ENCODE data around the gene LRRC8D.
"Not testable (repeated sequence)": the region's sequence is repeated elsewhere in the genome, so short reads cannot be mapped to it uniquely, and the experiment has no call there.

Gene LRRC8D

DNA sequence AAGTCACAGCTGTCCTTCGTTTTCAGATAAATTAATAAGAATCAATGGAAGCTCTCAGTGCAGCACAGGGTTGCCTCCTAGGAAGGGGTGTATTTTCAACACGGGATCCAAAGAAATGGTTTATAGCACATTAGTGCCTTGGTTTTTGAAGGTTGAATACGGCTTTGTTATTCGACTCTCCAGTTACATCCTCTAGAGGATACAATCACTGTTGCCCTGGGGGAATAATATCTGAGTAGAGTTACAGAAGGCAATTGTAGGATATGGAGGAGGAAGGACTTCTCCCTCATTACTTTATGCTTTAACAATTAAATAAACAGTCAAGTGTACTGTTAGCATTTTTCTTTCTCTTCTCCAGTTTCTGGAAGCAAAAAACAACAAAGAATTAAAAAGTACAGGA lies 159.8 kb downstream of the LRRC8D start:
- H3K27ac ChIP-seq (ENCODE audit: low read depth, low read length) = no peak overlapping the region
- TF ChIP-seq EZH2phosphoT487 (conservative IDR thresholded peaks at IDR 0.05; ENCODE audit: low read length) = no peak
- TF ChIP-seq, protein P1, sequence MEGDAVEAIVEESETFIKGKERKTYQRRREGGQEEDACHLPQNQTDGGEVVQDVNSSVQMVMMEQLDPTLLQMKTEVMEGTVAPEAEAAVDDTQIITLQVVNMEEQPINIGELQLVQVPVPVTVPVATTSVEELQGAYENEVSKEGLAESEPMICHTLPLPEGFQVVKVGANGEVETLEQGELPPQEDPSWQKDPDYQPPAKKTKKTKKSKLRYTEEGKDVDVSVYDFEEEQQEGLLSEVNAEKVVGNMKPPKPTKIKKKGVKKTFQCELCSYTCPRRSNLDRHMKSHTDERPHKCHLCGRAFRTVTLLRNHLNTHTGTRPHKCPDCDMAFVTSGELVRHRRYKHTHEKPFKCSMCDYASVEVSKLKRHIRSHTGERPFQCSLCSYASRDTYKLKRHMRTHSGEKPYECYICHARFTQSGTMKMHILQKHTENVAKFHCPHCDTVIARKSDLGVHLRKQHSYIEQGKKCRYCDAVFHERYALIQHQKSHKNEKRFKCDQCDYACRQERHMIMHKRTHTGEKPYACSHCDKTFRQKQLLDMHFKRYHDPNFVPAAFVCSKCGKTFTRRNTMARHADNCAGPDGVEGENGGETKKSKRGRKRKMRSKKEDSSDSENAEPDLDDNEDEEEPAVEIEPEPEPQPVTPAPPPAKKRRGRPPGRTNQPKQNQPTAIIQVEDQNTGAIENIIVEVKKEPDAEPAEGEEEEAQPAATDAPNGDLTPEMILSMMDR (IDR thresholded peaks at IDR 0.05; ENCODE audit: insufficient read depth, low read length, poor library complexity, severe bottlenecking) = no peak
- no peaks in the 10 kb centered on the region for H3K27me3 ChIP-seq (ENCODE audit: low read length)
- no peak overlapping the region for H3K4me3 ChIP-seq (ENCODE audit: insufficient read depth, low read length, poor library complexity, severe bottlenecking)
- H3K36me3 ChIP-seq (ENCODE audit: low read length) = no peaks in the 10 kb centered on the region
- H3K79me2 ChIP-seq (ENCODE audit: insufficient read depth, low read length) = no peaks in the 10 kb centered on the region
- H3K9ac ChIP-seq (ENCODE audit: low read length) = no peak overlapping the region
- H4K20me1 ChIP-seq (ENCODE audit: low read depth, low read length) = no peaks in the 10 kb centered on the region
- H3K9me2 ChIP-seq (replicated peaks; ENCODE audit: insufficient read depth, low read length) = no peaks in the 10 kb centered on the region
- H3K9me3 ChIP-seq (ENCODE audit: insufficient read depth, low read length) = no peaks in the 10 kb centered on the region
- no peaks in the 10 kb centered on the region for H3F3A ChIP-seq (ENCODE audit: insufficient read depth)
- H3K4me2 ChIP-seq (ENCODE audit: low read depth, low read length, poor library complexity, severe bottlenecking) = no peak overlapping the region
- no peak overlapping the region for H2AFZ ChIP-seq (ENCODE audit: low read depth, low read length, severe bottlenecking)

DNA sequence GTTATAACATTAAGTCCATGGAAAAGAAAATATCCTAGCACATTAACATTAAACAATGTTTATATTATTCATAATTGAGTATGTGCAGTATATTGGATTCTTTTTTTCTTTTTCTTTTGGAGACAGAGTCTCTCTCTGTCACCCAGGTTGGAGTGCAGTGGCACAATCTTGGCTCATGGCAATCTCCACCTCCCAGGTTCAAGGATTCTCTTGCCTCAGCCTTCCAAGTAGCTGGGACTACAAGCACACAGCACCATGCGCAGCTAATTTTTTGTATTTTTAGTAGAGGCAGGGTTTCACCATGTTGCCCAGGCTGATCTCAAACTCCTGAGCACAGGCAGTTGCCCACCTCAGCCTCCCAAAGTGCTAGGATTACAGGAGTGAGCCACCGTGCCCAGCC lies 162.0 kb downstream of the LRRC8D start:
- H3K36me3 ChIP-seq (ENCODE audit: low read length); H3K4me2 ChIP-seq (ENCODE audit: low read depth, low read length, poor library complexity, severe bottlenecking); H3K9me2 ChIP-seq (replicated peaks; ENCODE audit: insufficient read depth, low read length); H3K27me3 ChIP-seq (ENCODE audit: low read length); H3K9me3 ChIP-seq (ENCODE audit: insufficient read depth, low read length); H3F3A ChIP-seq (ENCODE audit: insufficient read depth); H2AFZ ChIP-seq (ENCODE audit: low read depth, low read length, severe bottlenecking); H3K9ac ChIP-seq (ENCODE audit: low read length); H4K20me1 ChIP-seq (ENCODE audit: low read depth, low read length); H3K4me3 ChIP-seq (ENCODE audit: insufficient read depth, low read length, poor library complexity, severe bottlenecking); H3K27ac ChIP-seq (ENCODE audit: low read depth, low read length); H3K79me2 ChIP-seq (ENCODE audit: insufficient read depth, low read length): not testable (repeated sequence)

DNA sequence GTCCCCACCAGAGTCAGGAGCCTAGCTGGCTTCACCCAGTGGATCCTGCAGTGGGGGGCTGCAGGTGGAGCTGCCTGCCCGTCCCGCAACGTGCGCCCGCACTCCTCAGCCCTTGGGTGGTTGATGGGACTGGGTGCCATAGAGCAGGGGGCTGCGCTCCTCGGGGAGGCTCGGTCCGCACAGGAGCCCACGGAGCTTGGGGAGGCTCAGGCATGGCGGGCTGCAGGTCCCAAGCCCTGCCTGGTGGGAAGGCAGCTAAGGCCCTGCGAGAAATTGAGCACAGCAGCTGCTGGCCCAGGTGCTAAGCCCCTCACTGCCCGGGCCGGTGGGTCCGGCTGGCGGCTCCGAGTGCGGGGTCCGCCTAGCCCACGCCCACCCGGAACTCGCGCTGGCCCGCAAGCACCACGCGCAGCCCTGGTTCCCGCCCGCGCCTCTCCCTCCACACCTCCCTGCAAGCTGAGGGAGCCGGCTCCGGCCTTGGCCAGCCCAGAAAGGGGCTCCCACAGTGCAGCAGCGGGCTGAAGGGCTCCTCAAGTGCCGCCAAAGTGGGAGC lies 163.8 kb downstream of the LRRC8D start:
- H3K9ac ChIP-seq (ENCODE audit: low read length); H3K9me3 ChIP-seq (ENCODE audit: insufficient read depth, low read length); H4K20me1 ChIP-seq (ENCODE audit: low read depth, low read length); H3K4me2 ChIP-seq (ENCODE audit: low read depth, low read length, poor library complexity, severe bottlenecking); H3K36me3 ChIP-seq (ENCODE audit: low read length); H3F3A ChIP-seq (ENCODE audit: insufficient read depth); H3K79me2 ChIP-seq (ENCODE audit: insufficient read depth, low read length); H2AFZ ChIP-seq (ENCODE audit: low read depth, low read length, severe bottlenecking); H3K4me3 ChIP-seq (ENCODE audit: insufficient read depth, low read length, poor library complexity, severe bottlenecking); H3K27me3 ChIP-seq (ENCODE audit: low read length); H3K9me2 ChIP-seq (replicated peaks; ENCODE audit: insufficient read depth, low read length); H3K27ac ChIP-seq (ENCODE audit: low read depth, low read length): not testable (repeated sequence)

DNA sequence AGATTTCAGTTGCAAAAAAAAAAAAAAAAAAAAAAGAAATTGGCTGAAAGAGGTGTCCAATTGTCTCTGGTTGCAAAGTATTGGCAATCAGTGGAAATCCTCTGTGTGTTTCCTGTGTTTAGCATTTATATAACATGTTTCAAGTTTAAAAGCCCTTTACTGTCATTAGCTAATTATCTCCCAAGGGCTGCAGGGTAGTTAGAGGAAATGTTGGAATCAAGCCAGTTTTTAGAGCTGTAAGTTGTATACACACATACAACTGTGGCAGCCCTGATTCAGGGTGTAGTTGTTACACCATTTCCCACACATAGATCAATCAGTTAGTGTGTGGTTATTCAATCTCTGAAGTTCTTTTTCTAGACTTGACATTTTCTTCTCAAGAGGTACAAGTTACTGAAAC lies 165.2 kb downstream of the LRRC8D start:
- TF ChIP-seq EZH2phosphoT487 (conservative IDR thresholded peaks at IDR 0.05; ENCODE audit: low read length) = no peak
- TF ChIP-seq, protein P1 (IDR thresholded peaks at IDR 0.05; ENCODE audit: insufficient read depth, low read length, poor library complexity, severe bottlenecking) = no peak
- Histone ChIP-seq H3K79me2 (ENCODE audit: insufficient read depth, low read length) (no peaks in the 10 kb centered on the region), H3K27ac (ENCODE audit: low read depth, low read length) (no peak overlapping the region), H3K36me3 (ENCODE audit: low read length) (no peaks in the 10 kb centered on the region), H3K27me3 (ENCODE audit: low read length) (no peaks in the 10 kb centered on the region), H3K9me3 (ENCODE audit: insufficient read depth, low read length) (no peaks in the 10 kb centered on the region), H3K9ac (ENCODE audit: low read length) (no peak overlapping the region), H3K4me2 (ENCODE audit: low read depth, low read length, poor library complexity, severe bottlenecking) (no peak overlapping the region), H4K20me1 (ENCODE audit: low read depth, low read length) (no peaks in the 10 kb centered on the region), H3K4me3 (ENCODE audit: insufficient read depth, low read length, poor library complexity, severe bottlenecking) (no peak overlapping the region), H3K9me2 (replicated peaks; ENCODE audit: insufficient read depth, low read length) (no peaks in the 10 kb centered on the region), H3F3A (ENCODE audit: insufficient read depth) (no peaks in the 10 kb centered on the region), H2AFZ (ENCODE audit: low read depth, low read length, severe bottlenecking) (no peak overlapping the region)

All from SU-DHL-6 (cell line).